Endometrium (tissue), 2 donors: Measurements from ENCODE around the gene AKAP5.

Source experiments
- FAIRE-seq: peaks from 2 replicates; lab custom pipeline; 2012; peaks lifted over from hg19 to GRCh38; lab: Jason Lieb, UNC
- donor health status: control.
- donor health status: control.

Gene AKAP5

DNA sequence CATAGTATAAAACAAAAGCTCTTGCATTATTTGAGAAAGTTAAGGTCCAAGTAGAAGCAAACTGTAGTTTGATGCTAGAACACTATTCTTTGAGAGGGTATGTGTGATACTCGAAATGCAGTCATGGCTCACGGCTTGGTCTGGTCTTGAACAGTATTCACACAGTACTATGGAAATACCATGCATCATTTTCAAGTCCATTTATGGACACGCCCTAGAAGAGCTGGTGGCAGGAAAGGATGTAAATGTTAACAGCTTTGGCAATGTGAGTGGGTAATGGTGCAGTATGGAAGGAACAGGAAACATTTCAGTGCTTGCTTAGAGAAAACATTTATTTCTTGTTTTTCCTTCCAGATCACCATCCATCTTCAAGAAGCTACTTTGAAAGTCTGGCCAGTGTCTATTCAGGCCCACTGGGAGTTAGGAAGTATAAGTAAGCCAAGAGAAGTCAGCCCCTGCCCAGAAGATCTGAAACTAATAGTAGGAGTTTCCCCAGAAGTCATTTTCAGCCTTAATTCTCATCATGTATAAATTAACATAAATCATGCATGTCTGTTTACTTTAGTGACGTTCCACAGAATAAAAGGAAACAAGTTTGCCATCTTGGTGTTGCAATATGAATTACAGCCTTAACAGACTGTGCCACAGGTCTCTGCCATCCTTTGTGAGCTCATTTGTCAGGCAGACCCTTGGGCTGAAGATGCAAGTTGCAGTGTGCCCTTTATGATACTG lies 5.7 kb upstream of the AKAP5 start:
- no peak for FAIRE-seq

DNA sequence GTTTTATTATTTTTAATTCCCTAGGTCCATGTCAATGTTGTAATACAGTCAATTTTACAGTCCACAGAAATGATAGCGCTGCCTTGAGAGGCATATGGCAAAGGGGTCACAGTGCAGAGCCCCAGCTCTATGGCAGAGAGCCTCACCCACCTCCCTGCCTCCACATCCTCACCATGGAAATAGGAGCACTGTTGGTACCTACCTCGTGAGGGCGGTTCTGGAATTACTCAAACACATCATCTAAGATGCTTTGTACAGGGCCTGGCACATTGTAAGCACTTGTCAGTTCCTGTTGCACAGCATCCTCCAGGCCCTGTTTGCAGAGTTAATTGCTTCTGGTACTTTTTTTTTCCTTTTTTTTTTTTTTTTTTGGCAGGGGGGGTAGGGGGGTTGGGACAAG lies 4.1 kb upstream of the AKAP5 start:
- FAIRE-seq, result no peak

DNA sequence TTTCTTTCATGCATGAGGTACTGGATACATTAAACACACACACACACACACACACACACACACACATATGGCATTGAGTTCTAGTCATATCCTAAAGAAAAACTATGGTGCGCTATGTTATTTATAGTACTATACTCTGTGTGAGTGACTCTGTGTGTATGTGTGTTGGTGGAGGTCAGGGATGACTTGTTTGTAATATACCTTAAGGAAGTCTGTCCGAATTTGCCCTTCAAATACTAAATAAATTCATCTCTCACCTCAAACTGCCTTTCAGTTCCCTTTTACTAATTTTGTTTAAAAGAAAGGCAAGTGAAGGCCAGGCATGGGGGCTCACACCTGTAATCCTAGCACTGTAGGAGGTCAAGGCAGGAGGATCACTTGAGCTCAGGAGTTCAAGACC lies 2.1 kb upstream of the AKAP5 start:
- FAIRE-seq, result no peak

DNA sequence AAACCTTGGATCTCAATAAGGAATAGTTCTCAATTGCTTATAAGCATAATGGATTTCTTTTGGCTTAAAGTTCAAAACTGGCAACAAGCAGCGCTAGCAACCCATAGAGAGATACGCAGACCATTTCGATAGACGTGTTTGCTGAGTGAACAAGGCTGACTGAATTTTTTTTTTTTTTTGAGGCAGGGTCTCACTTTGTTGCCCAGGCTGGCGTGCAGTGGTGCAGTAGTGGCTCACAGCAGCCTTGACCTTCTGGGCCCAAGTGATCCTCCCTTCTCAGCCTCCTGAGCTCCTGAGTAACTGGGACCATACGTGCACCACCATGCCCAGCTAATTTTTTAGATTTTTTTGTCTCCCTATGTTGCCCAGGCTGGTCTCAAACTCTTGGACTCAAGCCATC lies 1.4 kb upstream of the AKAP5 start:
- no peak for FAIRE-seq

DNA sequence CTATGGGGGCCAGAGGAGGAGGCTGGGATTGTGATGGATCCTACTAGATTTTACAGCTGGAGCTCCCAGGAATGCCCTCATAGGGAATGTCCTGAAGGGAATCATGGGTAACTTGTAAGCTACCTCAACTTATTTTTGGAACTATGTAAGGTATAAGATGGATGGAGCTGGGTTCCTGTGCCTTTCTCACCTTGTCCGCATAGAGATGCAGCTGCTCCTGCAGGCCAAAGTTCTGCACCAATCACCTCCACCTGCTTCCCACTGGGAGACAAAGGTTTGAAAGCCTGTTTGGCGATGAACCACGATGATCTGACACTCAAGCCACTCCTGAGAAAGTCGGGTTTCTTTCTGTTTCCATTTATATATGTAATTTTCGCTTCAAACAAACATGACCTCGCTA lies 648 bp upstream of the AKAP5 start:
- no peak for FAIRE-seq

DNA sequence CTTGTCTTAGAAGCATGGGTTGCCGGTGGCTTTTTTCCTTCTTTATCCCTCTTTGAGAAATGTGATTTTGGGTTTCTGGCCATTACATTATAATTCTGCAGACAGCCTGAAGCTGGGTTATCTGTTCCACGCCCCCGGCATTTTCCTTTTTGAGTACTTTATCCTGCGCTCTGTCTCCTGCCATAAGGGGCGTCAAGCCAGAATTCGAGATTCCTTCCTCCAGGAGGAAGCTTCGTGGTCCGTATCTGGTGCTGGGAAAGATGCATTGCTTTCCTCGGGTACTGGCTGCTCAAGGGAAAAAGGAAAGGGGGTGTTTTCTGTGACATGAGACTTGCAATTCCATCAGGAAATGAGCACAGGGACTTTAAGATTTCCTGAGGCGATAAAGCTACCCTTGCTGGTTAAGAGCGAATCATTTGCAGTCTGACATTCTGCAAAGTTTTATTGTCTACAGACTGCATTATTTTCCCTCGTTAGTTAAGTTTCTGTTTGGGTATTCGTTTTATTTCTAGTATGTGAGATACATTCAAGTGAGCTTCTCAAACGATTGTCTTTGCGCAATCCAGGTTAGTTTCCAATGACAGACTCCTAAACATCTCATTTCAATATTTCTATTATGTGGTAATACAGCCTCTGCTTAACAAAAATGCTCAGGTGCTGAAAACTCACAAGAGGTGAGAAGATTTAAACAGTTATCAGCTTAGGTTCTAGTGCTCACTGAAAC lies 694 bp downstream of the AKAP5 start:
- FAIRE-seq, result no peak

DNA sequence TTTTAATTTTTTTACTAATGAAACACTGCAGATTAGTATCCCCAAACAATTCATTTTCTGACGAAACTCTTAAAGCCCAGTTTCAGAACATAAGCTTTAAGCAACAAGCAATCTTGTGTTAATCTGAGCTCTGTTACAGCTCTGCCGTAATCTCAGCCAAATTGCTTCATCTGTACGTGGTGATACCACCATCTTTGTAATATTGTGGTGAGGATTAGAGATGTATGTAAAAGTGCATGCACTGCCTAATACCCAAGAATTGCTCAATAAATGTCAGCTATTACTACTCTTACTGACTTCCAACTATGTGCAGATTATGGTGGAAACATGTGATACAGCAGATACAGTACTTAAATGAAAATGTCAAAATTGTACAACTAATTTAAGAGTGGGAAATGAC lies 1.8 kb downstream of the AKAP5 start:
- FAIRE-seq, result no peak

DNA sequence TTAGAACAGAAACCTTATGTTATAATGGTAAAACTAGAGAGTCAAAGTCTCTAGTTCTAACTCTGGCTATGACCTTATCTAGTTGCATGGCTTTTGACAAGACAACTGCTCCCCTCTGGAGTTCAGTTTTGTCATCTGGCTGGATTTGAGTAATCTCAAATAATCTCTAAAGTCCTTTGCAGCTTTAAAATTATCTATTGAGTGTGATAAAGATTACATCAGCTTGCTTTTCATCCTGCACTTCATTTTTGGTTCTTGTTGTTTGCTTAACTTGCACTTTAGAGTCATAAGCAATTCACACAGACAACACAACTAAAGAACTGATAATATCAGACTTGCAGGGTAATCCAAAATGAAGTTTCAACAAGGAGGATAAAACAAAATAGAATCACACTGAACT lies 2.3 kb downstream of the AKAP5 start:
- FAIRE-seq, result no peak

DNA sequence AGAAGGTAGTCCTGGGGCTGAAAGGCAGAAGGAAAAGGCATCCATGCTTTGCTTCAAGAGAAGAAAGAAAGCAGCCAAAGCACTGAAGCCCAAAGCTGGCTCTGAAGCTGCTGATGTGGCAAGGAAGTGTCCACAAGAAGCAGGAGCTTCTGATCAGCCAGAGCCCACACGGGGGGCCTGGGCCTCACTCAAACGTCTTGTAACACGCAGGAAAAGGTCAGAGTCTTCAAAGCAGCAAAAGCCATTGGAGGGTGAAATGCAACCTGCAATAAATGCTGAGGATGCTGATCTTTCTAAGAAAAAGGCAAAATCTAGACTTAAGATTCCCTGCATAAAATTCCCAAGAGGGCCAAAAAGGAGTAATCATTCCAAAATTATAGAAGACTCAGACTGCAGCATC lies 3.2 kb downstream of the AKAP5 start:
- no peak for FAIRE-seq

DNA sequence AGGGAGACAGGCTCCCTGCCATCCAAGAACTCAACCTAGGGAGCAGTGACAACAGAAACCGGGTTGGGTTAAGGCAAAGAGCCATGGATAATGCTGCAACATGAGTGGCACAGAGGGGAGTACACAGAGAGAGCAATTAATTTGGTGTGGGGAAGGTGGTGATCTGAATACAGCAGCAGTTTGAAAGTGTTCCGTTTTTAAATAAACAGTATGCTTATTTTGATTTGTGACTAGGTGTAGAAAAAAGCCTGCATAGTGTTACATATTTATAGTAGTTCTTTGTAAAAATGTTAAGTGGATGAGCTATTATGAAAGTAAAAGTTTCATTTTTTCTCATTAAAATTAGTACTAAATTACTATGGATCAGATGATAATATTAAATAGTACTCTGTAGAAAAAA lies 8.7 kb downstream of the AKAP5 start:
- no peak for FAIRE-seq

DNA sequence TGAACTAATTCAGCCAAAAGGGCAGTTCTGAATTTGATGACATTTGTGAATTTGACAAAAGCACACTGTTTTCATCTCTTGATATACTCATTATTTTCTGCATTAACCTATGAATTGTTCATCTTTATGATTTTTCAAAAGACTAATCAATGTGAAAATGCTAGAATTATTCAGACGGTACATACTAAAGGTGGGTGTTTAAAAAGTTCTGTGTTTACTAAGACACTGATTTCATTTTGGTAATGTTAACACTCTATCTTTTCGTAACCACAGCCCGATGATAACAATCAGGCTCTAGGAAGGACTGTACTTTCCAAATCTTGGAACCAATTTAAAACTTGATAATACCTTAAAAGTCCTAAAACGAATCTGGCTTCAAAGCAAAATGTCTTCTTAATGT lies 9.4 kb downstream of the AKAP5 start:
- FAIRE-seq, result no peak

DNA sequence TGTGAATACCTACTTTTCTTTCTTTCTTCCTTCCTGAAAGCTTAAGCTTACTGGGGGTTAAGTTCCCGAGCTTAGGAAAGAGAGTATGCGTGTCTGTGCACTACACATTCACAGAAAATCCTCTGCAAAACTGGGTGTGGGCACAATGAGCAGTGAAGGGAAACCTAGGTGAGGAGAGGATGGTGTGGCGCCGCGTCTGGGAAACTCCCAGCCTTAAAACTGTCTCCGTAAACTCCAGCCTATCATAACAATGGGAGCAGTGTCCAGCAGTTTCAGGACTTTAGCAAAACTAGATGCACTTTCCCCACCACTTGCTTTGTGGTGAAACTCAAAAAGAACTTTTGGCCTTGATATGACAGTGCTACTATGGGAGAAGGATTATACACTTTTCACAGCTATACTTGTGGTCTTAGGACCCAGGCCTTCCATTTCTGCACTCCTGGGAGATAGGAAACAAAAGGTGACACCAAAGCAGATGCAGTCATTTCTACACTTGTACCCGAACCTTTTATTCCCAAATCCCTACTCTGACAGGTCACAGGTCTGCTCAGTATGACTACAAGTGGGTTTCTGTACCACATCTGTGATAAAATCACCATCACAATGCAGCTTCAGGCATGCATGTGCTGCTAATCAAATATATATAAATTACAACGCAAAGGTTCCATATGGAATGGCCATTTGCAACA lies 10.4 kb downstream of the AKAP5 start:
- FAIRE-seq, result no peak

DNA sequence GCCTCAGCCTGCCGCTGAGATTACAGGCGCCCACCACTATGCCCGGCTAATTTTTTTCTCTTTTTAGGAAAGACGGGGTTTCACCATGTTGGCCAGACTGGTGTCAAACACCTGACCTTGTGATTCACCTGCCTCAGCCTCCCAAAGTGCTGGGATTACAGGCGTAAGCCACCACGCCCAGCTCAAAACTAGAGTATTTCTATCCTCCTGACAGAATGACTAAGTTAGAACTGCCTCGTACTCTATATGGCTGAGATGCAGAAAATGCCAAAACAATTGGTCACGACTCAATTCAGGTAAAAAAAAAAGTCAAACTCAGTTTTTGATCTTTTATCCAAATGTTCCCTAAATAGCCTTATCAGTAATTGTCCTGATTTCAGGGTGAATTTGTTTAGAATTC lies 11.1 kb downstream of the AKAP5 start:
- no peak for FAIRE-seq

DNA sequence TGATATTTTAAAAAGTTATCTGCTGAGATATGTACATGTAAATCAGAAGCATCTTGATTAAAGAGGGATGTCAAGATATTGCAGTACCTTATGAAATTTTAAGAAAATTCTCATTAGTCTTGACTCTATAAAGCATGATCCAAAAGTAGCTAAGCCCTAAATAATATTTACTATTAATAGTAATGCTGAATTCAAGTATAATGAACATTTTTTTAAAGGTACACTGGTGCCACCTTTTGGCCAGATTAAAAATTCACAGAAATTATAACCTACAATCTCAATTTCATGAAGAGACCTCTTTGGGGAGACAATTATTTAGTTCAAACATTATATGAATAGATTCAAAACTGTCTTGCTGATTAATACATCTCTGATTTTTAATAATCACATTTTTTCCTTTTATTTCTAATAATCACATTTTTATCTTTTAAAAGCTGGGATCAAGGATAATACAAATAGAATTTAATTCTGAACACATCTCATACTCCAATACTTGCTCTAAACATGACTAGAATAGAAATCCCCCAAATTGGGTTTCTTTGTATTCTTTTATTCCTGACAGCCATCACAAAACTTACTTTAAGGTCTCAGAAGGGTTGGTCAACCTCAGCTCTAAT lies 13.4 kb downstream of the AKAP5 start:
- peak; percentile 97 for FAIRE-seq

DNA sequence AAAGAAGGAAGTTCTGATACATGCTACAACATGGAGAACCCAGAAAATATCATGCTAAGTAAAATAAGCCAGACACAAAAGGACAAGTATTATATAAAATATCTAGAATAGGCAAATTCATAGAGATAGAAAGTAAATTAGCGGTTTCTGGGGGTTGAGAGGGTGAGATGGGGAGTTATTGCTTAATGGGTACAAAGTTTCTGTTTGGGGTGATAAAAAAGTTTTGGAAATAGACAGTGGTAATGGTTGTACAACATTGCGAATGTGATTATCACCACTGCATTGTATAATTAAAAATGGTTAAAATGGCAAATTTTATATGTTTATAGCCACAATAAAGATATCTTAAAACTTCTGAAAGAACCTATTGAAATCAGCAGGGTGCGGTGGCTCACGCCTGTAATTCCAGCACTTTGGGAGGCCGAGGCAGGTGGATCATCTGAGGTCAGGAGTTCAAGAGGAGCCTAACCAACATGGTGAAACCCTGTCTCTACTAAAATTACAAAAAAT lies 23.3 kb downstream of the AKAP5 start:
- no peak for FAIRE-seq

DNA sequence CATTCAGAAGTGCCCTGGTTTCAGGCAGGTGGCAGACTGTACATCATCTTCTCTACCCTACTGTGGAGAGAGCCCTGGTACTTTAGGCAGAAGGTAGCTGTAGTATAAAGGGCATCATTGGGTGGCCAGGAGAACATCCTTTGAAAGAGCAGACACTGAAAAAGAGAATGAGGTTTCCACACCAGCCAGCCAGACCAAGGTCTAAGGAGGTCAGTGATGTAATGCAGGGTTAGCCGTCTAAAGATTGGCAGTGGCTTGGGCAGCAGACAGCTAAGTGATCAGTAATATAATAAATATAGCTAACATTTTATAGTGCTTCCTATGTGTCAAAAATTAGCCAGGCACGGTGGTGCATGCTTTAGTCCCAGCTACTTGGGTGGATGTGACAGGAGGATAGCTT lies 26.3 kb downstream of the AKAP5 start:
- no peak for FAIRE-seq

DNA sequence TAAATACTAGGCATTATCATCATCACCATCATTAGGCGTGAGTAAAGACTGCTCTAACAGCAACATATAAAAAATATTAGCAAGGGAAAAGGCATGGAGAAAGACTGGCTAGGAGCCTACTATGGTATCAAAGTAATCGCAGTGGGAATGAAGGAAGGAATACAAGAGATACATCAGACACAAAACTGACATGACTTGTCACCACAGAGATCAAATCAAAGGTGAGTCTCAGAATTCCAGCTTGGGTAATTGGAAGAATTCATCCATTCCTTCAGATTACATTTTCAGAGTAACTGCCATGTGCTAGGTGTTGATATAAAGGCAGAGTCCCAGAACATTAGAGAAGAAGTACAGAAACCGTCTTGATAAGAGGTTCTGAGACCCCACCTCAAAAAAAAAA lies 28.2 kb downstream of the AKAP5 start:
- FAIRE-seq, result no peak

DNA sequence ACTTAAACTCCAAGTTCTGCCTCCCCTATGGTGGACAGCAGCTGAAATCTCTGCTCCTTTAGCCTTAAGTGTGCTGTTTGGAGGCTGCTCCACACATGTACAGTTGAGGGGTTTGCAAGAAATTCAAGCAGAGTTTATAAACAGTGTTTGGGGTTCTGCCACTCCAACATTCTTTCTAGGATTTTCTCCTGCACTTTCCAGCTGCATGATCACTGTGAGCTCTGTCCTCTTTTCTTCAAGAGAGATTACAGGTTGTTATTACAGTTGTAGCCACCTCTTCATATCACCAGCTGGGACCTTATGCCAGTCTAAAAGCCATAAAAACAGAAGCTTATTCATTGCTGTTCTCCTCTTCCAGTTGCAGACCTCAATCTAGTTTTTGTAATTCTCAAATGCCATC lies 30.0 kb downstream of the AKAP5 start:
- no peak for FAIRE-seq

DNA sequence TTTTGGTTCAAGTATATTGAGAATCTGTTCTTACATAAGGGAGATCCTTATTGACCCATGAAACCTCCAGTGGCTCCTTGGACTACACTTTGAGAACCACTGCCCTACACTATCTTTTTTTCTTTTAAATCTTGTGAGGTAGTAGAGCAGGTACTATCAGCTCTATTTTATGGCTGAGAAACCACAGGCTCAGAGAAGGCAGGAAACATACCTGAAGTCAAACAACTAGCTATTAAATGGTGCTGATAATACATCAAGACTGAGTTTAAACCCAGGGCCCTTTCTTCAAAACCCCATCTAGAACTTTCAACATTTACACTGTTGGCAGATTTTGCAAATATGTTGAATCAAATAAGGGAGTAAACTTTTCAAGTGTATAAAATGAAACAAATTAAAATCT lies 31.5 kb downstream of the AKAP5 start:
- FAIRE-seq, result no peak

DNA sequence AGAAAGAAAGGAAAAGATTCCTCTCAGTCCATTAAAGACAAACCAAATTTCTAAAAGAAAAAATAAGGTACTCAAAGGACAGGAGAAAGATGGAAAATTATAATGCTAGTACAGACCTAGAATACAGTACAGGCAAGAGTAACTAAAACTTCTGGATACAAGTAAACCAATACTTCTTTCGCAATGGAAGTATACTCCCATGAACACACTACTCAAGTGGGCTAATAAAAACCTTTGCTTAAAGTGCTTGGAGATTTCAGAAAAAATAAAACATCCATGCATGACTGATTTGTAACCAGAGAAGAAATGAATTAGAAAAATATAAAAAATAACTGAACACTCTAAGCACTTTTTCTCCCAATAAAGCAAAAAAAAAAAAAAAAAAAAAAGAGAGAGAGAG lies 34.8 kb downstream of the AKAP5 start:
- no peak for FAIRE-seq

DNA sequence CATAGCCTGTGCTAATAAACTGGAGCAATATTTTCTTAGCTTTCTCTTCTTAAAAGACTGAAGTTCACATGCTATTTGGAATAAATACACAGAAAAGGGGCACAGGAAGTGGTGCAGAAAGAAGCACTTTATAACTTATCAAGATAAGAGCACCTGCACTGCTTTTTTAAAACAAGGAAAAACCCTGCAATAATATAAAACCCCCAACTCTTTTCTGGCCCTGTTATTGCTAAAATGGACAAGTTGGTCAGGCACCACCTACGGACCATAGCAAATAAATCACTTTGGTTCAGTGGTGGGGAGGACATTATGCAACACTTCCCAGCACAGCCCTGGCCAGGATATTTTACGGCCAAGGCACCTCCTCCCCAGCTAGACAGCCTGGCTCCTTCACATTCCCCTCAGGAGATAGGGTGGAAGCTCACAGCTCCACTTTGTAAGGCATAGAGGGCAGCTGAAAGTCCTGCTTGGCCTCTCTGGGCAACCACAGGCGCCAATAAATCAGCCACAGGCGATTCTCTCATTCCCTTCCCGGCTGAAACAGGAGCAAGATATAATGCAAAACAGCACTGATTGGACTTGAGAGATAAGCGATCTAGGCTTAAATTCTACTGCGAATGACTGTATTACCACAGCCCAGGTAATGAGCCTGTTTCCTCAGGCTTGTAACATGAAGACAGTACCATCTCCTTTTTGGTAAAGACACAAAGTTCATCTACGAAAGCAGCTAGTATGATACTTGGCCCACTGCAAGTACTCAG lies 36.3 kb downstream of the AKAP5 start:
- no peak for FAIRE-seq

DNA sequence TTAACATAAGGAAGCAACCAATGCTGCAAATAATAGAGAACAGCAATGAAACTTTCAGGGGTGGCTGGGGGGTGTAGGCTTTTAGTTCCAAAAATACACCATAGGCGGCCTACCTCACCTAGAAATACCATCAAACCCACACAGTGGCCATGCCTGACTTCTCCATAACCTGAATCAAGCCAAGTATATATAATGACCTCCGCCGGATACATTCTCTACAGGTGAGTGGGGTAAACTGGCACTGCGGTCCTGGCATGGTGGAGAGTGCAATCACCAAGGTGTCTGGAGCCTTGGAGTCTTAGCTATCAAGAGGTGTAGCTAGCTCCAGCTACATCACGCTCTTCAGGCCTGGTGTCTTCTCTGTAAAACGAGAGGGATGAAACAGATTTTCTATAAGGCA lies 37.2 kb downstream of the AKAP5 start:
- FAIRE-seq, result no peak
